Panc1 (cell line): ENCODE data around the gene C11orf68. TPM values are rescaled to one million over a fixed set of nuclear protein-coding genes. Genes with fewer than 3 reads are reported as not detected.

Experiments
- ATAC-seq: fragments of 200-7000 bp; cut with Tn5 transposase; 2 replicates; pipeline ENCODE4 v1.9.1; 2020; ENCODE audit warnings: mild to moderate bottlenecking, moderate library complexity
- BruUV-seq: library from RNA; stranded (reverse); fragments of 400-500 nt; replicated peaks from 2 replicates; lab custom pipeline; 2021; lab: Mats Ljungman, UMichigan
- CTCF ChIA-PET: fragments of 300-600 bp; sonication (Branson Sonifier 250); formaldehyde crosslinking; loops from one replicate; lab custom pipeline; 2022; ENCODE audit warnings: antibody characterized with exemption; lab: Charles Lee
- POLR2A ChIA-PET: fragments of 300-600 bp; sonication (Branson Sonifier 250); formaldehyde crosslinking; loops from one replicate; lab custom pipeline; 2022; ENCODE audit warnings: antibody characterized with exemption; lab: Charles Lee
- DNase-seq: peaks from one replicate; pipeline ENCODE4 v3.0.0-alpha.2; 2010; ENCODE audit warnings: low read depth, low spot score
- H3K27ac ChIP-seq: 2 replicates; pipeline ENCODE4 v1.5.1; 2011; ENCODE audit warnings: mild to moderate bottlenecking, low read length, inconsistent platforms
- H3K27me3 ChIP-seq: fragments of 200-500 bp; sonication (Bioruptor generic); 2 replicates; pipeline ENCODE4 v1.6.0; 2014; ENCODE audit warnings: low read length, inconsistent platforms; ENCODE audit not compliant: control insufficient read depth, insufficient read depth
- H3K36me3 ChIP-seq: fragments of 200-500 bp; sonication (Bioruptor generic); 2 replicates; pipeline ENCODE4 v1.5.1; 2014; ENCODE audit warnings: inconsistent platforms, mild to moderate bottlenecking, low read length, moderate library complexity; ENCODE audit not compliant: control insufficient read depth, insufficient read depth
- H3K4me1 ChIP-seq: 2 replicates; pipeline ENCODE4 v1.5.1; 2011; ENCODE audit warnings: inconsistent platforms, mild to moderate bottlenecking, low read length, moderate library complexity; ENCODE audit not compliant: control insufficient read depth, insufficient read depth
- H3K4me3 ChIP-seq, 2 experiments: 2 replicates each; pipeline ENCODE4 v1.5.1; 2011 to 2012; ENCODE audit warnings: low read depth in 2 of 2, low read length in 2 of 2, mild to moderate bottlenecking in 2 of 2, inconsistent platforms in 1 of 2, moderate library complexity in 1 of 2
- H3K9me3 ChIP-seq: fragments of 200-500 bp; sonication (Bioruptor generic); 2 replicates; pipeline ENCODE4 v1.5.1; 2014; ENCODE audit warnings: low read depth, mild to moderate bottlenecking, inconsistent platforms, low read length, moderate library complexity; ENCODE audit not compliant: control insufficient read depth, insufficient read depth
- POLR2AphosphoS5 ChIP-seq: IDR thresholded peaks from 2 replicates; pipeline ENCODE4 v1.6.1; 2012; ENCODE audit warnings: mild to moderate bottlenecking, low read depth, low read length, moderate library complexity
- SIN3A ChIP-seq: IDR thresholded peaks from 2 replicates; pipeline ENCODE4 v1.6.1; 2012; ENCODE audit warnings: low read depth, mild to moderate bottlenecking, low read length, moderate library complexity, borderline replicate concordance; ENCODE audit not compliant: insufficient read depth
- in situ Hi-C: cut with HindIII; loops from 2 replicates; pipeline ENCODE4 v1.10.0; 2016; ENCODE audit warnings: low sequenced_read_pairs, low pct_unique_long_range_greater_than_20kb
- intact Hi-C: fragments of 100-400 bp; cut with micrococcal nuclease; formaldehyde crosslinking; loops from one replicate; pipeline ENCODE4 v1.10.0; 2022; ENCODE audit not compliant: unreplicated experiment
- total RNA-seq: library from RNA; stranded (reverse); gene quantifications from one replicate; pipeline ENCODE4 v1.2.1, GENCODE V29; 2021; ENCODE audit not compliant: unreplicated experiment
- TF ChIP-seq, protein P1 (sequence below): fragments of 450-650 bp; IDR thresholded peaks from 2 replicates; pipeline ENCODE4 v1.5.1; 2017; ENCODE audit warnings: mild to moderate bottlenecking
- TF ChIP-seq, protein P2 (sequence below), 2 experiments: IDR thresholded peaks; 2 replicates each; pipeline ENCODE4 v1.6.1; 2011 to 2012; ENCODE audit warnings: low read depth in 2 of 2, control low read depth in 1 of 2, low read length in 1 of 2, mild to moderate bottlenecking in 1 of 2, moderate library complexity in 1 of 2; ENCODE audit not compliant: insufficient read depth in 1 of 2

Gene C11orf68
- total RNA-seq, 1 experiment from 2014 or later, result 84.7 TPM

DNA sequence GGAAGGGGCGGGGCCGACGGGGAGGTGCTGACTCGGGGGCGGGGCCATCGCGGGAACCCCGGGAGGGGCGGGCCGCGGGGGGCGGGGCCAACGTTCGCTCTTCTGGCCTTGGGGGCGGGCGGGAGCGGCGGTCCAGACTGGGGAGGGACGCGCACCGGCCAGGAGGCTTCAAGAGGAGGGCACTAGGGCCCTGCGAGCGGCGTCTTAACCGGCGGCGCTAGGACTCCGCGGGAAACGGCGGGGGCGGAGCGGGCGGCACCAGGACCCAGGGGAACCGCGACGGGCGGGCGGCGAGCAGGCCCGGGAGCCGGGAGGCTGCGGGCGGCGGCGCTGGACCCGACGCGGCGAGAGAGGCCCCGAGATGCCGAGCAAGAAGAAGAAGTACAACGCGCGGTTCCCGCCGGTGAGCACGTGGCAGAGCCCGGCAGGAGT, 295 bp upstream of the C11orf68 start, which contains the start of gene DRAP1:
Gene DRAP1, plus strand, starts transcription at position 286 of the 432 bp plus-strand sequence. Its CDS starts 76 bp downstream, at position 362.
- Histone ChIP-seq H3K36me3 (peaks cover 3% of the 10 kb centered on the region; the same call in 1 of the 2 replicates), H3K27ac (peak within 1 kb of the TSS; percentile 99), H3K9me3 (no peaks in the 10 kb centered on the region), H3K27me3 (no peaks in the 10 kb centered on the region), H3K4me1 (peaks cover 54% of the 10 kb centered on the region), H3K4me3 (peak within 1 kb of the TSS; percentile 91 to 97)
- in situ Hi-C loops (no loop called here), intact Hi-C loops (no loop called here)
- ATAC-seq (peak; percentile 75), DNase-seq (no peak)
- CTCF ChIA-PET, result no interaction called here
- POLR2A ChIA-PET, result no interaction called here
- no TSS peak for BruUV-seq
- TF ChIP-seq SIN3A, result peak; percentile 96
- peak; percentile 83 for TF ChIP-seq POLR2AphosphoS5
- TF ChIP-seq, protein P1, sequence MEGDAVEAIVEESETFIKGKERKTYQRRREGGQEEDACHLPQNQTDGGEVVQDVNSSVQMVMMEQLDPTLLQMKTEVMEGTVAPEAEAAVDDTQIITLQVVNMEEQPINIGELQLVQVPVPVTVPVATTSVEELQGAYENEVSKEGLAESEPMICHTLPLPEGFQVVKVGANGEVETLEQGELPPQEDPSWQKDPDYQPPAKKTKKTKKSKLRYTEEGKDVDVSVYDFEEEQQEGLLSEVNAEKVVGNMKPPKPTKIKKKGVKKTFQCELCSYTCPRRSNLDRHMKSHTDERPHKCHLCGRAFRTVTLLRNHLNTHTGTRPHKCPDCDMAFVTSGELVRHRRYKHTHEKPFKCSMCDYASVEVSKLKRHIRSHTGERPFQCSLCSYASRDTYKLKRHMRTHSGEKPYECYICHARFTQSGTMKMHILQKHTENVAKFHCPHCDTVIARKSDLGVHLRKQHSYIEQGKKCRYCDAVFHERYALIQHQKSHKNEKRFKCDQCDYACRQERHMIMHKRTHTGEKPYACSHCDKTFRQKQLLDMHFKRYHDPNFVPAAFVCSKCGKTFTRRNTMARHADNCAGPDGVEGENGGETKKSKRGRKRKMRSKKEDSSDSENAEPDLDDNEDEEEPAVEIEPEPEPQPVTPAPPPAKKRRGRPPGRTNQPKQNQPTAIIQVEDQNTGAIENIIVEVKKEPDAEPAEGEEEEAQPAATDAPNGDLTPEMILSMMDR, result no peak

DNA sequence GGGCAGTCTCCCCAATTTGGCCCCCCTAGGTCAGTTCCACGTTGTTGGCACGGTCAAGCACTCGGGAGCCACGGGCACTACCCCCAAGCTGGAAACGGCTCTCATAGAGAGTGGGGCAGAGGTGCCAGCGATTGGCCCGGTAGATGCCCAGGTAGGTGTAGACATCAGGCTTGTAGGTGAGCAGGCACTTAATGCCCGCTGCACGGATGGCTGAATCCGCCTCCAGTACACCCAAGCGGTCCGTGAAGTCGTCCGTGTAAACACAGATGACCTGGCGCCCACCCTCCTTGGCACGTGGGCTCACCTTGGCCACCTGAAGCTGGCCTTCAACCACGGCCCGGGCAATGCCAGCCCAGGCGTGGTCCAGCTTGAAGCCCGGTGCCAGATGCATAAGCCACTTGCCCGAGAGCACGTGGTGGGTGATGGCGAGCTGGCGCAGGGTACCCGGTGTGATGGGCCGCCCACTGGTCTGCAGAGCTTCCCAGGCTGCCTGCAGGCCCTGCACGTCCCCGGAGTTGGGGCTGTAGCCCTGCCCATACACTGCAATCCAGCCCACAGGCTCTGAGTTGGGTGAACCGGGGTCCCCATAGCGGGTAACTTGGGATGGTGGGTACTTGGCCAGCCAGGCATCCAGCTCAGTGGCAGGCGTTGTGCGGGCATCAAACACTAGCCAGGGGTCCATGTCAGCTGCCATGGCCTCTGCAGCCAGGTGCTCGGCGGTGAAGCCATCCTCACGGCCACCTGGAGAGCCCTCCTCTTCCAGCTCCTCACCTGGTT, 1.2 kb downstream of the C11orf68 start:
- H3K4me1 ChIP-seq, result peaks cover 68% of the 10 kb centered on the region

More for the DNA sequence above, 1.2 kb downstream of the C11orf68 start:
- CTCF ChIA-PET, result no interaction called here
- Histone ChIP-seq H3K27ac (peak overlapping the region; percentile 99), H3K4me3 (peak overlapping the region; percentile 86 to 97), H3K27me3 (no peaks in the 10 kb centered on the region), H3K36me3 (peaks cover 3% of the 10 kb centered on the region; the same call in 1 of the 2 replicates), H3K9me3 (no peaks in the 10 kb centered on the region)
- BruUV-seq, result TSS peak; percentile 94
- DNase-seq (no peak), ATAC-seq (no peak)
- in situ Hi-C loops (no loop called here), intact Hi-C loops (no loop called here)
- TF ChIP-seq POLR2AphosphoS5, result peak; percentile 76
- TF ChIP-seq, protein P1, result no peak
- TF ChIP-seq SIN3A, result 0 out of 2 replicates have a peak, but pooled peaks have one; percentile 15
- TF ChIP-seq, protein P2, sequence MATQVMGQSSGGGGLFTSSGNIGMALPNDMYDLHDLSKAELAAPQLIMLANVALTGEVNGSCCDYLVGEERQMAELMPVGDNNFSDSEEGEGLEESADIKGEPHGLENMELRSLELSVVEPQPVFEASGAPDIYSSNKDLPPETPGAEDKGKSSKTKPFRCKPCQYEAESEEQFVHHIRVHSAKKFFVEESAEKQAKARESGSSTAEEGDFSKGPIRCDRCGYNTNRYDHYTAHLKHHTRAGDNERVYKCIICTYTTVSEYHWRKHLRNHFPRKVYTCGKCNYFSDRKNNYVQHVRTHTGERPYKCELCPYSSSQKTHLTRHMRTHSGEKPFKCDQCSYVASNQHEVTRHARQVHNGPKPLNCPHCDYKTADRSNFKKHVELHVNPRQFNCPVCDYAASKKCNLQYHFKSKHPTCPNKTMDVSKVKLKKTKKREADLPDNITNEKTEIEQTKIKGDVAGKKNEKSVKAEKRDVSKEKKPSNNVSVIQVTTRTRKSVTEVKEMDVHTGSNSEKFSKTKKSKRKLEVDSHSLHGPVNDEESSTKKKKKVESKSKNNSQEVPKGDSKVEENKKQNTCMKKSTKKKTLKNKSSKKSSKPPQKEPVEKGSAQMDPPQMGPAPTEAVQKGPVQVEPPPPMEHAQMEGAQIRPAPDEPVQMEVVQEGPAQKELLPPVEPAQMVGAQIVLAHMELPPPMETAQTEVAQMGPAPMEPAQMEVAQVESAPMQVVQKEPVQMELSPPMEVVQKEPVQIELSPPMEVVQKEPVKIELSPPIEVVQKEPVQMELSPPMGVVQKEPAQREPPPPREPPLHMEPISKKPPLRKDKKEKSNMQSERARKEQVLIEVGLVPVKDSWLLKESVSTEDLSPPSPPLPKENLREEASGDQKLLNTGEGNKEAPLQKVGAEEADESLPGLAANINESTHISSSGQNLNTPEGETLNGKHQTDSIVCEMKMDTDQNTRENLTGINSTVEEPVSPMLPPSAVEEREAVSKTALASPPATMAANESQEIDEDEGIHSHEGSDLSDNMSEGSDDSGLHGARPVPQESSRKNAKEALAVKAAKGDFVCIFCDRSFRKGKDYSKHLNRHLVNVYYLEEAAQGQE (IDR thresholded peaks at IDR 0.05; ENCODE audit: insufficient read depth in 1 of 2, low read depth in 2 of 2, low read length in 1 of 2), result no peak; a peak in 1 of 4 replicates
- POLR2A ChIA-PET, result interaction anchor here (0.5 to 3.8 kb wide), 3 partner anchors 16 to 20 kb away, joined by 4 to 35 read pairs (median 9); partner anchors contain the start of gene FOSL1
